Activated B cell treated with CpG ODN at 0.5 μM for 24 hours (primary cell): ENCODE data around the gene SAMD14. TPM values are rescaled to one million over a fixed set of nuclear protein-coding genes. Genes with fewer than 3 reads are reported as not detected.
A peak's percentile ranks its signal among the peaks of the same experiment; 100 is the strongest.

Experiments used
- ATAC-seq: fragments of 200-7000 bp; cut with Tn5 transposase; one replicate; pipeline ENCODE4 v1.10.0; 2021; ENCODE audit warnings: low read depth, mild to moderate bottlenecking, moderate library complexity
- CTCF ChIA-PET: fragments of 350-600 bp; sonication (Branson Sonifier 250); formaldehyde crosslinking; loops from one replicate; lab custom pipeline; 2021; ENCODE audit warnings: antibody characterized with exemption; lab: Charles Lee
- POLR2A ChIA-PET: fragments of 350-600 bp; sonication (Branson Sonifier 250); formaldehyde crosslinking; loops from one replicate; lab custom pipeline; 2021; ENCODE audit warnings: antibody characterized with exemption; lab: Charles Lee
- DNase-seq: peaks from one replicate; pipeline ENCODE4 v3.0.0; 2022
- H3K27ac Mint-ChIP-seq: one replicate; pipeline ENCODE4 v1.8.0; 2020; ENCODE audit warnings: mixed read lengths
- H3K27me3 Mint-ChIP-seq: one replicate; pipeline ENCODE4 v1.8.0; 2021; ENCODE audit warnings: mixed read lengths
- H3K36me3 Mint-ChIP-seq: one replicate; pipeline ENCODE4 v1.8.0; 2021; ENCODE audit warnings: low read depth, mixed read lengths
- H3K4me1 Mint-ChIP-seq: one replicate; pipeline ENCODE4 v1.8.0; 2021; ENCODE audit warnings: mixed read lengths
- H3K4me3 Mint-ChIP-seq: one replicate; pipeline ENCODE4 v1.8.0; 2020; ENCODE audit warnings: mild to moderate bottlenecking, mixed read lengths
- H3K9me3 Mint-ChIP-seq: one replicate; pipeline ENCODE4 v1.8.0; 2020; ENCODE audit warnings: mixed read lengths
- intact Hi-C: fragments of 100-400 bp; cut with micrococcal nuclease; formaldehyde crosslinking; loops from one replicate; pipeline ENCODE4 v1.15.1; 2024
- total RNA-seq: library from RNA; stranded (reverse); gene quantifications from 2 replicates; pipeline ENCODE4 v1.2.3, GENCODE V29; 2022
- TF ChIP-seq, protein P1 (sequence below): fragments of 200-600 bp; IDR thresholded peaks from one replicate; pipeline ENCODE4 v1.8.0; 2022; ENCODE audit warnings: antibody characterized with exemption, mild to moderate bottlenecking

The SAMD14 gene
- total RNA-seq, 1 donor from 2014 or later, result 4.7 TPM

DNA sequence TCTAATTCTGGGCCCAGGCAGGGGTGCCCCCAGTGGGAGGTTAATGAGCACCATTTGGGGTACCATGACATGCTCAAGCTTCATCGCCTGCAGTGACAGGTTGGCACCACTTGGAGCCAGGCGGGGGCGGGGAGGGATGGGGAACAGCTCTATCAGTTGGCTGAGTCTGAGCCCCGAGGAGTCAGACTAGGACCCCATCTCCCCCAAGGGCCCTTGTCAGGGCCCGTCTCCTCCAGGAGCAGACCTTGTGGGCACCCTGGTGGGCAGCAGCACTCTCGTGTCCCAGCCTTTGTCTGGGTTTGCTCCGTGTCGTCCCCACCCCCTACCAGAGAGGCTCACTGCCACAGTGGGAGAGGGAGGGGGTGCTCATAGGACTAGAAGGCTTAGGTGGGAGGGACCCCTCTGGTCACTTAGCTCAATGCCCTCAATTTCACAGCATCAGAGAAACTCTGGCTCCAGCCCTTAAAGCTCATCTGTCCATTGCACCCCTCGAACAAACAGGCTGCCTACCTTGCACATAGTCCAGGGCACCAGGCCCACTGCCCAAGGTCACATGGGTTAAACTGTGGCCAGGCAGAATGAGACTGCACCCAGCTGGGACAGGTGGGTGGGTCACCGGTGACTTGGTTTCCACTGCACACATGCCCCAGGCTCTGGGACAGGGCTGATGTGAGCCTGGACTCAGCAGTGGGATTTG lies 16.4 kb upstream of the SAMD14 start:
- H3K9me3 Mint-ChIP-seq, result no peaks in the 10 kb centered on the region
- intact Hi-C loops, result loop anchor here (10.0 kb wide), 1 partner anchor 382 kb away; the partner anchor contains the start of gene FAM117A
- H3K4me3 Mint-ChIP-seq, result peak overlapping the region; percentile 100
- peaks cover 80% of the 10 kb centered on the region for H3K36me3 Mint-ChIP-seq
- TF ChIP-seq, protein P1, sequence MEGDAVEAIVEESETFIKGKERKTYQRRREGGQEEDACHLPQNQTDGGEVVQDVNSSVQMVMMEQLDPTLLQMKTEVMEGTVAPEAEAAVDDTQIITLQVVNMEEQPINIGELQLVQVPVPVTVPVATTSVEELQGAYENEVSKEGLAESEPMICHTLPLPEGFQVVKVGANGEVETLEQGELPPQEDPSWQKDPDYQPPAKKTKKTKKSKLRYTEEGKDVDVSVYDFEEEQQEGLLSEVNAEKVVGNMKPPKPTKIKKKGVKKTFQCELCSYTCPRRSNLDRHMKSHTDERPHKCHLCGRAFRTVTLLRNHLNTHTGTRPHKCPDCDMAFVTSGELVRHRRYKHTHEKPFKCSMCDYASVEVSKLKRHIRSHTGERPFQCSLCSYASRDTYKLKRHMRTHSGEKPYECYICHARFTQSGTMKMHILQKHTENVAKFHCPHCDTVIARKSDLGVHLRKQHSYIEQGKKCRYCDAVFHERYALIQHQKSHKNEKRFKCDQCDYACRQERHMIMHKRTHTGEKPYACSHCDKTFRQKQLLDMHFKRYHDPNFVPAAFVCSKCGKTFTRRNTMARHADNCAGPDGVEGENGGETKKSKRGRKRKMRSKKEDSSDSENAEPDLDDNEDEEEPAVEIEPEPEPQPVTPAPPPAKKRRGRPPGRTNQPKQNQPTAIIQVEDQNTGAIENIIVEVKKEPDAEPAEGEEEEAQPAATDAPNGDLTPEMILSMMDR, result no peak
- peaks cover 61% of the 10 kb centered on the region for H3K4me1 Mint-ChIP-seq
- H3K27ac Mint-ChIP-seq, result peak overlapping the region; percentile 96
- H3K27me3 Mint-ChIP-seq, result no peaks in the 10 kb centered on the region
- no peak for DNase-seq
- CTCF ChIA-PET, result interaction anchor here (1.0 to 7.2 kb wide), 3 partner anchors 9 to 28 kb away, joined by 3 to 64 read pairs (median 3); no protein-coding TSS in a partner anchor
- POLR2A ChIA-PET, result interaction anchor here (1.0 to 7.1 kb wide), 8 partner anchors 9 to 54 kb away, joined by 4 to 82 read pairs (median 7); partner anchors contain the start of gene SAMD14
- ATAC-seq, result no peak

DNA sequence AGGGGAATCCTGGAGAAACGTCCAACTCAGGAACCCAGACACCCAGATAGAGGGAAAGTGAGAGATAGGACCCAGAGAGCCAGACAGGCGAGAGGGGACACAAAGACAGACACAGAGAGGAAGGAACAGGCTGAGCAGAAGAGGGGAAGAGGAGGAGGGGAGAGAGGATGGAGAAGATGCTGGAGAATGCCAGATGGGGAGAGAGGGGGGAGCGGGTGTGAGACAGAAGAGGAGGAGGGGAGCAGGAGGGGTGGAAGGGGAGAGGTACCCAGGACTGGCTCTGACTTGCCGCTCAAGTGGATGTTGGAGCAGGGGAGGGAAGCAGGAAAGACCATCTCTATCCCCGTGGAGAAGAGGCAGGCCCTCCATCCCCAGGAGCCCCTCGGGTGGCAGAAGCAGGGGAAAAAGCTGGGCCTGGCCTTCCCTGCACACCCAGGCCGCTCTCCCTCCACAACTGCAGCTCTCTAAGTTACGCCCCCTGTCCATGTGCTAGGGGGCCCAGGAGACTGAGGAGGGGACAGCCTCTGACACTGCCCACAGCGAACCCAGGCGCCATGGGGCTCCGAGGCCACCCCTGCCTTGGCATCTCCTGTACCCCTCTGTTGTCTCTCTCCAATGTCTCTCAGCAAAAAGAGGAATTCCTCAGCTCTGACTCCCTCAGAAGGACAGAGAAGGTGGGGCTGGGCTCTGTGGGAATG lies 15.7 kb upstream of the SAMD14 start:
- H3K36me3 Mint-ChIP-seq, result peaks cover 82% of the 10 kb centered on the region

DNA sequence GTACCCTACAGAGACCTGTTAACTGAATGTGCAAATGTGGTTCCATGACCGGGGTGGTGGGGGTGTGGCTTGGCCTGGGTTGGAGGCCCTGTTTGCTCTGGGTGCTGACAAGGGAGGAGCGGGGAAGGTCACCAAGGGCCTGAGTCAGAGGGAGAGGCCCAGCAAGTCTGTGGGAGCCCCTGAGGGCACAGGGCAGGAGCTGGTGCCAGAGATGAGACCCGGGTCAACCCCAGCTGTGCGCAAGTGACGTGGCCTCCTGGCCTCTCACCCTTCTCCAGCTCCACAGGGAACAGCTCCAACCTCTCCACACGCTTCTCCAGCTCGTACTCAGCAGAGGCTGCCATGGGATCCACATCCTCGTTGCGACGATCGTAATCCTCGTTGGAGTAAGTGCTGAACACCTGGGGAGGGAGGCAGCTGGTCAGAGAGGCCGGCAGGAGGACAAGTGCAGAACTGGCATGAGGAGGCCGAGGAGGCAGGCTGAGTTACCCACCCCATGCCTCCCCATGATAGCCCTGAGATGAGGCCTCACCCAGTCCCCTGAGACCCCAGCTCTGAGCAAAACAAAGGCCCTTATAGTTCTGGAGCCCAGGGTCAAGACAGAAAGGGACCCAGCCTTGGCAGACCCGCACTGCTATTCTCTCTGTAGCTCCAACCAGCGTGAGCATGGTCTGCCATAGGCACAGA lies 15.0 kb upstream of the SAMD14 start:
- H3K27ac Mint-ChIP-seq, result peak overlapping the region; percentile 96
- H3K27me3 Mint-ChIP-seq, result no peaks in the 10 kb centered on the region
- TF ChIP-seq, protein P1, result no peak
- H3K36me3 Mint-ChIP-seq, result peaks cover 87% of the 10 kb centered on the region
- no peak for ATAC-seq
- H3K4me1 Mint-ChIP-seq, result peaks cover 75% of the 10 kb centered on the region
- POLR2A ChIA-PET, result interaction anchor here (1.1 kb wide), 1 partner anchor 51 kb away, joined by 3 read pairs; no protein-coding TSS in a partner anchor
- no peak for DNase-seq
- CTCF ChIA-PET, result interaction anchor here (1.1 to 1.5 kb wide), 3 partner anchors 8 to 28 kb away, joined by 3 to 6 read pairs (median 4); no protein-coding TSS in a partner anchor
- intact Hi-C loops, result loop anchor here (10.0 kb wide), 1 partner anchor 380 kb away; the partner anchor contains the start of gene FAM117A
- H3K4me3 Mint-ChIP-seq, result peak overlapping the region; percentile 100
- no peaks in the 10 kb centered on the region for H3K9me3 Mint-ChIP-seq

More for the DNA sequence above, 15.7 kb upstream of the SAMD14 start:
- Mint-ChIP-seq H3K4me1 (peaks cover 68% of the 10 kb centered on the region), H3K27me3 (no peaks in the 10 kb centered on the region), H3K9me3 (no peaks in the 10 kb centered on the region), H3K27ac (peak overlapping the region; percentile 96), H3K4me3 (peak overlapping the region; percentile 100)
- DNase-seq, result no peak
- ATAC-seq, result no peak
- CTCF ChIA-PET, result interaction anchor here (1.0 to 7.2 kb wide), 5 partner anchors 8 to 28 kb away, joined by 3 to 64 read pairs (median 4); no protein-coding TSS in a partner anchor
- TF ChIP-seq, protein P1, result no peak
- intact Hi-C loops, result loop anchor here (10.0 kb wide), 1 partner anchor 381 kb away; the partner anchor contains the start of gene FAM117A
- POLR2A ChIA-PET, result interaction anchor here (1.0 to 7.1 kb wide), 8 partner anchors 9 to 54 kb away, joined by 3 to 82 read pairs (median 4); partner anchors contain the start of gene SAMD14

DNA sequence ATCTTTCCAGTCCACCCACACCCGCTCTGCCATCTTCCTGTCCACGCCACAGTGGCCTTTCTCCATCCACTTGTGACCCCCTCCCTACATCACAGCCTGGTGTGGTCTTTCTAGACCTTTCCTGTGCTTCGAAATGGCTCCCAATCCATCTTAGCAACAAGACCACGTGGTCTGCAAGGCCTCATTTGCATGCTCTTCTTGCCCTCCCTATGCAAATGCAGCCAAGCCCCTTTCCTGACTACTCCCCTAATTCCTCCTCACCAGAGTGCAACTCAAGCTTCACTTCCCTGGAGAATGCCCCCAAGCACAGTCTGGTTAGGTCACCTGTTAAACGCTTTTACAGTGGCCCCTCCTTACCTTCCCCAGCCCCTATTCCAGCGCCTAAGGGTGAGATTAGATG lies 14.4 kb upstream of the SAMD14 start:
- peaks cover 94% of the 10 kb centered on the region for H3K36me3 Mint-ChIP-seq
- H3K27me3 Mint-ChIP-seq, result no peaks in the 10 kb centered on the region
- H3K9me3 Mint-ChIP-seq, result no peaks in the 10 kb centered on the region
- ATAC-seq (no peak), DNase-seq (no peak)
- ChIA-PET CTCF (interaction anchor here (1.1 to 1.5 kb wide), 2 partner anchors 25 to 27 kb away, joined by 4 to 6 read pairs; no protein-coding TSS in a partner anchor), POLR2A (interaction anchor here (1.9 kb wide), 1 partner anchor 14 kb away, joined by 5 read pairs; the partner anchor contains the start of gene SAMD14)
- peaks cover 79% of the 10 kb centered on the region for H3K4me1 Mint-ChIP-seq
- H3K27ac Mint-ChIP-seq, result peak overlapping the region; percentile 96
- peak overlapping the region; percentile 100 for H3K4me3 Mint-ChIP-seq
- intact Hi-C loops, result loop anchor here (10.0 kb wide), 1 partner anchor 380 kb away; the partner anchor contains the start of gene FAM117A
- TF ChIP-seq, protein P1, result no peak
